ENCODE results near the gene CCR6.

DNA sequence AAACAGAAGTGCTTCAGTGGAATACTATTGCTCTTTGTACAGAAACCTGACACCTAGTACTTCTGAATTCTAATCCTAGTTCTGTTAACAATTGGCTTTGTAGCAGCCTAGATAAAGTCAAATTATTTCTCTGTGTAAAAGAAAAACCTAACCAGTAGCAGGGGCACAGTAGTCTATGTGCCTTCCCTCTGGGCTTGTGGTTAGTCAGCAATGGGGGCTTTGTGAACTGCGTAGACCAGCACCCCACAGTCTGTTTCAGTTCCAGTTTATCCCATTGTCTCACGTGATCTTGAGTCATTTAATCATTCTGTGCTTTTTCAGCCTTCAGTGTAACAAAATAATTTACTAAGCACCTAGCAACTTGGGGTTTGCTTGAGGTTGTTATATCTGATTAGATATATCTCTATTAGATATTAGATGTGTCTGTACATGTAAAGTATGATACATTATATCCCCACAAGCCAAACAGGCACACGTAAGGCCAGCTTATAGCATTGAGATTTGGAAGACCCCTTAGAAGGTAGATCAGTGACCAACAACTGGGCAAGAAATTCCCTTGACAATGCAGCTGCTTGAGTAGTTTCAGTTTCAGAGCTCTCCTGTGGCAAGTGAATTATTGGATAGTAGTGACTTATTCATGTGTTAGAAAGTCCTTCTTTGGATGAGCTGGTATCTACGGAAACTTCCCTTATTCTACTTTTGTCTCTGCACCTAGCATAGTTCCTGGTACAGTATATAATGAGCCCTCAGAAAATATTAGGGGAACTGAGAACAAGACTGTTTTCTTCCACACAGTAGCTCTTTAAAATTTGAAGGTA, 27.9 kb upstream of the CCR6 start:
- TF ChIP-seq, protein P1, sequence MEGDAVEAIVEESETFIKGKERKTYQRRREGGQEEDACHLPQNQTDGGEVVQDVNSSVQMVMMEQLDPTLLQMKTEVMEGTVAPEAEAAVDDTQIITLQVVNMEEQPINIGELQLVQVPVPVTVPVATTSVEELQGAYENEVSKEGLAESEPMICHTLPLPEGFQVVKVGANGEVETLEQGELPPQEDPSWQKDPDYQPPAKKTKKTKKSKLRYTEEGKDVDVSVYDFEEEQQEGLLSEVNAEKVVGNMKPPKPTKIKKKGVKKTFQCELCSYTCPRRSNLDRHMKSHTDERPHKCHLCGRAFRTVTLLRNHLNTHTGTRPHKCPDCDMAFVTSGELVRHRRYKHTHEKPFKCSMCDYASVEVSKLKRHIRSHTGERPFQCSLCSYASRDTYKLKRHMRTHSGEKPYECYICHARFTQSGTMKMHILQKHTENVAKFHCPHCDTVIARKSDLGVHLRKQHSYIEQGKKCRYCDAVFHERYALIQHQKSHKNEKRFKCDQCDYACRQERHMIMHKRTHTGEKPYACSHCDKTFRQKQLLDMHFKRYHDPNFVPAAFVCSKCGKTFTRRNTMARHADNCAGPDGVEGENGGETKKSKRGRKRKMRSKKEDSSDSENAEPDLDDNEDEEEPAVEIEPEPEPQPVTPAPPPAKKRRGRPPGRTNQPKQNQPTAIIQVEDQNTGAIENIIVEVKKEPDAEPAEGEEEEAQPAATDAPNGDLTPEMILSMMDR (IDR thresholded peaks at IDR 0.05): no peak
- TF ChIP-seq POLR2AphosphoS5 (IDR thresholded peaks at IDR 0.05): no peak
